Stimulated activated CD4-positive, alpha-beta T cell treated with anti-CD3 and anti-CD28 coated beads, Interleukin-15, amount 100 ng/mL, for 24 hours (primary cell): ENCODE results near the gene HOXB5.

Source experiments
- DNase-seq: peaks from one replicate; pipeline ENCODE4 v3.0.0-alpha.2; 2020

HOXB5 gene

DNA sequence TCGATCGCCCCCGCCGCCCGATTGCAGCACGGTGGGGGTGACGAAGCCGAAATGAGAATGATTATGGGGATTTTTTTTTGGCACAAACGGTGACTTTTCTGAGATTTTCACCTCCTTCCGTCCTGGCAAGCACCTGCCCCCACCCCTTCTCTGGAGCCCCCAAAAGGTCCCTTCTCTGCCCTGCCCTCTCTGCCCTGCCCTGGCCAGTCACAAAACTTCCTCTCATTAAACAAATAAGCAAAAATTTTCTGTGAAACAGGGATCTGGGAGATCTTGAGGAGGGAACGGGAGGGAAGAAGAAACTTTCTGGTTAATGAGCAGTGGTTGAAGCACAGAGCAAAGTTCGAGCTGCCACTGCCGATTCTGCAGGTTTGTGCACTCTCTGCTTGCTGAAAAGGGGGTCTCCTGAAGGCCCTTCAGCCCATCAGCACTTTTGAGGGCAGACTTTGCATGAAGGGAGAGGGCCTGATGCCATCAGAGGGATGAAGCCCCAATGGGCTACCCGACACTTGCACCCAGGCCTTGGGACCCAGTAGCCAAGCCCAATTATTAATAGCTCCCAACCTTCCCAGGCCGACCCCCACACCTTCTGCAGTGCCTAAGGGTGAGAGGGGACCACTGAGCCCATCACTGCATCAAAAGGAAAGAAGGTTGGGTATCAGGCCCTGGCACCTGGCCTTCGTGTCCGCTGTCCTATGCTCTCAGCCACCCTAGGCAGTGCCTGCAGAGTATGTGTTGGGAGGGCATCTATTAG lies 22.6 kb upstream of the HOXB5 start:
- no peak for DNase-seq

DNA sequence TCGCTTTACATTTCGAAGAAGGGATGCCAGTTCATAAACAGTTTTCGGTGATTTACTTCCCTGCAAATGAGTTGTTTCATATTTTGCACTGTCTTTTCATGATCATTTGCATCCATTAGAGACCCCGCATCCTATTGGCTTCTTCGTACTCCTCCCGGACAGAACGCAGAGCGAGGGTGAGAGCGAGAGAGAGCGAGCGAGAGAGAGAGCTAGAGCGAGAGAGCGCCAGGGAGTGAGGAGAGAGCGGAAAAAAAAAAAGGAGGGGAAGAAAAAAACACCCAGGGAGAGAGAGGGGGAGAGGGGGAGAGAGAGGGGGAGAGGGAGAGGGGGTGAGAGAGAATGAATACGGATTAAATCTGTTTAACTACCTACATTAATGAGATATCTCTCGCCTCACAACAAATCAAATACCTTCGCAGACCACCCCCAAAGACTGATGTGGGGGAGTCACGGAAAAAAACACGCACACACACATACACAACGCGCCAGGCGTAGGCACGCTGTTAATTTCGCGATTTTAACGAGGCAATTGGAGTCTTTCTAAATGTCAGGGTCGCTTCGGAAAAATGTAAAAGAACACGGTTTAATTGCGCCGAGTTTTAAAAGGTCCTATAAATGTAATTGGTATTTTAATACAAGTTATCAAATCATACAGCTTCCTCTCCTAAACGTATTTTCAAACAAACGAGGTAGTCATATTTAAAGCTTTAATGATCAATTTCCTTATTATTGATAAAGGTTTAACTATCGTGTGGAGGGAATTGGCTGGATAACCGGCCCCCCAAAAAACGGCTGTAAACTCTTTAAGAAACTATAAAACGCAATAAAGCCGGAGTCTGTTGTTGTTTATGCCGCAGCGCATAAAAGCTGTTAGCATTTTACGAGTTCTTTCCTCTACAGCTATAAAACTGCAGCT lies 21.7 kb upstream of the HOXB5 start, which contains the start of gene HOXB8:
HOXB8 (minus strand) TSS at position 246 of the 916 bp plus-strand sequence. CDS start 588 bp downstream, outside the sequence.
- no peak for DNase-seq

DNA sequence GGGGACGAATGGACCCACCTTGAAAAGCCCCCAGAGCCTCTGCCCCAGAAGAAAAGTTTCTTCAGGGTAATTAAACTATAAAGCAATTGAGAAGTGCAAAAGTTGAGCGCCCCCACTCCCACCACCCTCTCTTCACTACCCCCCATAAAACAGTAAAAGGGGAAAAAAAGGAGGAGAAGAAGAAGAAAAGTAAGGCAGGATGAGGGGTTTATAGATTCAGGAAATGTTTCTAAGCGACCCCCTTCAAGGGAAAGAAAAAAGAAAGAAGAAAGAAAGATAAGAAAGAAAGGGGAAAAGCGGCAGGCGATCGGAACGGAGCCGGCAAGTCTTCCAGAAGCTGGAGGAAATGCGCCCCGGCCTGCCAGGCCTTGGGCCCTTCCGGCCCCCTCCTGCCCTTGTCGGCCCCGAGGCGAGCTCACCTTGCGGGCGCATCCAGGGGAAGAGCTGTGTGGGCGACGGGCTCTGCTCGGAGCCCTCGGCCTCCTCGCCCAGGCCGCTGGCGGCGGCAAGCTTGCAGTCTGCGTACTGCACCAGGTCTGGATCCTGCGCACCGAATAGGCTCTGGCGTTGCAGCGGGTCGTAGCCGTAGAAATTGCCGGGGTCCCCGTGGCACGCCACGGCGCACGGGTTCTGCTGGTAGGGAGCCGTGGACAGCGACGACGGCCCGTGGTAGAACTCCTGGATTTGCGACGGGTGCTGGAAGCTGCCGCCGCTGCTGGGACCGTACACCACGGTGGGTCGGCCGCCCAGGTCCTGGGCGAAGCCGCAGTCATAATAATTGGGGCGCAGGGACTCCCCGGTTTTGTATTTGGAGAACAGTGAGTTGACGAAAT lies 20.5 kb upstream of the HOXB5 start:
- peak; percentile 57 for DNase-seq

DNA sequence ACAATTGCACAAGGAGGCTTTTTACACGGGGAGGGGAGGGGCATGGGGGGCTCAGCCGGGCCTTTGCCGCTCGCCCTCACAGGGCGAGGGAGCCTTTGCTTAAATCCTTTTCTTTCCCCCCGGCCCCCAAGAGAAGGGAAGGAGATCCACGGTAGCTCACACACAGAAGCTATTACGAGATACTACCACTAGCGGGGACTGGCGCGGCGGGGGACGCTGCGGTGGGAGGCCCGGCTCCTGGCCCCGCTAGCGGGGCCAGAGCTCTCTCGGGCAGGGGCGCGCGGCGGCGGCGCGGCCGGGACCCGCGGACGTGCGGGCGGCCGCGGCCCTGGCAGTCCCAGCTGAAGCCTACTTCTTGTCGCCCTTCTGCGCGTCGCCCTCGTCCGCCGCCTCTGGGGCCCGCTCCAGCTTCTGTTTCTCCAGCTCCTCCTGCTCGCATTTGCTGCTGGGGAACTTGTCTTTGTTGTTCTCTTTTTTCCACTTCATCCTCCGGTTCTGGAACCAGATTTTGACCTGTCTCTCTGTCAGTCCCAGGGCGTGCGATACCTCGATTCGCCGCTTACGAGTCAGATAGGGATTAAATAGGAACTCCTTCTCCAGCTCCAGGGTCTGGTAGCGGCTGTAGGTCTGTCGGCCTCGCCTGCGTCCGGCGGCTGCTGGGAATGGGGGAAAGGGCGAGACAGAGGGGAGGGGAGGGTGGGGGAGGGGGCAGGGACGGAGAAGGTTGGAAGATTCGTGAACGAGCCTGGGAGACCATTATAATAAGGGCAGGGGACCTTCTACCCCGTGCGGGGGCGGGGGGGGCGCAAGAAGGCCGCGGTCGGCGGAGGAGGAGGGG lies 19.5 kb upstream of the HOXB5 start:
- DNase-seq, result peak; percentile 64

DNA sequence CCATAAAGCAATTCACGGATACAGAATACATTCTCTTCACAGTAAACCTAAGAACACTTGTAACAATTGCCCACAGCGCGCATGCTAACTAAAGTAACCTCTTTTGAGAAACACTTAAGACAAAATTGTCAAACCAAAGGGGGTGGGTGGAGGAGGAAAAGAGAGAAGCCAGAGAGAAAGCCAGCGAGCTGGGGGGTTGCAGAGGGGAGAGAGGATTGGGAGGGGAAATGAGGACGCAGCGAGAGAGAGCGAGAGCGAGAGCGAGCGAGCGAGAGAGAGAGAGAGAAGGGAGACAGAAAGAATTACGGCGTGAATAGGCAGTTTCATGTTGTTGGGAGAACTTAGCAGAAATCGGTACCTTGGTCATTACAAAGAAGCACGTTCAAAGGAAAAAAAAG lies 18.9 kb upstream of the HOXB5 start:
- DNase-seq, result no peak

DNA sequence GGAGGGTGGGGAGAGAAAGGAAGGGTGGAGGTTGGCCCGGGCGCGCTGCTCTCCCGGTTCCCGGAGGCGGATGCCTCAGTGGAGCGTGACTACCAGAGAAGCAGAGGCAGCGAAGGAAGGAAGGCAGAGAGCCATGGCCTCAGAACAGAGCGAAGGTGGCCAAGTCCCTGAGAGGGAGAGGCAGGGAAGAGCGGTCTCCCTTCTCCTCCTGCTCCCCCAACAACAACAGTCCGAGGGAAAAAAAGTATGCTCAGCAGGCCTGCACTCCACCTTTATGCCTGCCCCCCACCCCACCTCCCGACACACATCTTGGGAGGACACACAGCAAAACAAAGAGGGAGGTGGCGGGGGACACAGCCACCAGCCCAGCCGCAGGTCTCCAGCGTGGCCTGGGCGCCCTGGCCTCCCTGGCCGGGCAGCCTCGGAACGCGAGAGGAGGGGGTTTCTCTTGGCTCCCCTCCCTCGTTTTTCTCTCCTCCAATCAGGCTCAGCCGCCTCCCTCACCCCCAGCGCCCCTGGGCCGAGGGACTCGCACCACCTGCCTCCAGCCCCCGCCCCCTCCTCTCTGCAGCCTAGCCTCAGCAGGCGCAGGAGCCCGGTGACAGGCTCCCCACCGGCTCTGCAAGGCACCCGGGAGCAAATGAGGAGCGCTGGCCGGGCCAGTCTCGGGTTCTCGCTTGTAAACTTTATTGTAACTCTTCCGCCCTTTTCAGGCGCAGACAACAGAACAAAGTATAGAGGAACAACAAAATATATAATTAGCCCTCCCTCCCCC lies 18.3 kb upstream of the HOXB5 start:
- no peak for DNase-seq

DNA sequence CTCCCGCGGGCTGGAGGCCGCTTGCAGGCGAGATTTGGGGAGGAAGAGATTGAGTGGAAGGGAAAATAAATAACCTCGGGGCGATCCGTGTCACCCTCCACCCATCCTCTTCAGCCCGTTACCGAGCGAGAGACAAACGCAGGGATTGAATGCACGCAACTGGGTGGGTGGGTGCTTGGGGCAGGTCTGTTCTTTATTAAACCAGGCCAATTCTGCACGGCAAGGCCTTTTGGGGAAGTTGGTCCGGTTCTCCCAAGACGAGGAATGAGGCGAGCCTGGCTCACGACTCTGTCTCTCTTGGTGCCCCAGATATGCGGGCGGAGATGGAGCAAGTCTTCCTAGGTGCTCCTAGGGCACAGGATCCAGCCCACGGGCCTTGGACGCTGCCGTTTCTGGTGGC lies 17.6 kb upstream of the HOXB5 start:
- DNase-seq, result no peak

DNA sequence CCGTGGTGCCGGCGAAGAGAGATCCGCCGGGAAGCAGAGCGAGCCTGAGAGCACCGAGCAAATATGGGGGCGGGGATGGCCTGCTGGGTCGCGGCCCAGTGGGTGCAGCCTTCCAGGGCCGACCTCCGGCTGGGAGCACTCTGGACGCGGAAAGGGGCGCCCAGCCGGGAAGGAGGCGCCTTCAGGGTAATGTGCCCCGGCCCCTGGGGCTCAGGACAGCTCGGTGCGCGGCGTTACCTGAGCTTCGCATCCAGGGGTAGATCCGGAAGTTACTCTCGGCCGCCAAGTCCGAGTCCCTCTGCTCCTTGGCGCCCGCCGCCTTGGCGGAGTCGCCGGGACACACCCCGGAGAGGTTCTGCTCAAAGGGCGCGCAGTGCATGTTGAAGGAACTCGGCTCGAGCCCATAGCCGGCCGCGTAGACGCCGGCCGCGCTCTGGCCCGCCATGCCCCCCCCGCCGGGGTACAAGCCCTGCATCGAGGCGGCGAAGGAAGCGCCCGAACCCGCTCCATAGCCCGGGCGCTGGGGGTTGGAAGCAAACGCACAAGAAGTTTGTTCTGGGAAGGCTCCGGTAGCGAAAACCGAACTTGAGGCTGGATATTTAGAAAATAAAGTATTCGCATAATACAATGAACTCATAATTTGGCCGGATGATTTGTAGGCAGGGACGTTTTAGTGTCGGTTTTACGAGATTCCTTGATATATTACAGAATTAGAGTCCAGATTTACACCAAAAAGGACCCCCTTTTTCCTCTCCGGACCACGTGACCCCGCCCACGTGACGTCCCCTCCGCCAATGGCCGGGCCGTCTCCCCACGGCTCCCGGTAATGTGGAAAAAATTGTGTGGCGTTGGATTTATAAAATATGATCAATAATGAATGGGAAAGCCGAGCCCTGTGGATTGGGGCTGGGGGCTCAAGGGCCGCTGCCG lies 17.0 kb upstream of the HOXB5 start, which contains the start of gene HOXB7:
HOXB7 (minus strand) TSS at position 736 of the 930 bp plus-strand sequence; CDS start at position 637, 99 bp downstream.
- DNase-seq, result peak; percentile 85

DNA sequence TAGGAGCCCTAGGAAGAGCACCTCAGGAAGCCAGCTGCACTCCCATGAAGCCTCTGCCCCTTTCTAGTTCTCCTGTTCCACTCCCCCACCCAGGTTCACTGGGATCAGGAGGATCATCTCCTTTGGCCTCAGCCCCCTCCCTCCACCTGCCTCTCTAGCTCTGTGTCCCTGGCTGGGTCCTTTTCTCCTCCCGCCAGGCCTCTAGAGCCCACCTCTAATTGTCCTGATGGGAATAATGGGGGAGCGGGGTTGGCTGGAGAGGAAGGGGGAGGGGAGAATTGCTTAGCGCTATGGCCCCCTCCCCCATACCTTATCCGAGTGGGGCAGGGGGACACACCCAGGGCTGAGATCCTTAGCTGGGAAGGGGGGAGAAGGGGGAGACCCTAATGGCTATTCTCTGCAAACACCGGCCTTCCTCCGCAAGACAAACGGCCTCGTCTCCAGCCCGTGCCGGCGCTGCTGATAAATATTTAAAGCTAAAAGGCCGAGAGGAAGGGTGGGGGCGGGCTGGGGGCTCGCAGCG lies 16.2 kb upstream of the HOXB5 start:
- no peak for DNase-seq

DNA sequence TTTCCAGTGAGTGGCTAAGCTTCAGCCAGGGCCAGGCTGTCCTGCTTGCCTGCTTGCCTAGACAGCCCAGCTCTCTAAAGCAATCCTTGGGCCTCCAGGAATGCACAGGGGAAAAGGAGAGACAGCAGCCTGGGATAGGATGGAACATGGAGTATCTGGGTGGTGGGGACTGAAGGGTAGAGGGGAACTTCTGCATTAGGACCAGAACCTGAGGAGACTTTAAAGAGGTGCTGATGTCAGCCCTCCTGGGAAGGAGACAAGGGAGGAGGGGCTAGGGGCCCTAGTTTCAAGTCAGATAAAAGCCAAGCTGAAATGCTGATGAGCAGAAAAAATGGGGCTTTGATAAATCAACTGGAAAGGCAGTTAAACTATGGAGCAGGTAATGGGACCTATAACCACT lies 15.5 kb upstream of the HOXB5 start:
- DNase-seq, result no peak

DNA sequence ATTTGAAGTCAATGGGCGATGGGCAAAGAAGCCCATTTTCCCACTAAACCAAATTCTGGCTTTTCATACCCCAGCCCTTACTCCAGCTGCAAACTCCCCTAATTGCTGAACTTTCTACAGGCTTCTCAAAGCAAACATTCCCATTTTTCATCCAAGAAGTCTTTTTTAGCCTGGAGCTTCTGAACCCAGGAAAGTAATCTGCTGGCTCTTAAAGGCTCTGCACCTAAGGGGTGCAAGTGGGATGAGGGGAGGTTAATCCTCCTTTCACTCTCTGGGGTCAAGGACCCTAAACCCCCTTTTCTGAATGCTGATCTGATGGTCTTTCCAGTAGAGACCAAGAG lies 14.9 kb upstream of the HOXB5 start:
- DNase-seq, result no peak

DNA sequence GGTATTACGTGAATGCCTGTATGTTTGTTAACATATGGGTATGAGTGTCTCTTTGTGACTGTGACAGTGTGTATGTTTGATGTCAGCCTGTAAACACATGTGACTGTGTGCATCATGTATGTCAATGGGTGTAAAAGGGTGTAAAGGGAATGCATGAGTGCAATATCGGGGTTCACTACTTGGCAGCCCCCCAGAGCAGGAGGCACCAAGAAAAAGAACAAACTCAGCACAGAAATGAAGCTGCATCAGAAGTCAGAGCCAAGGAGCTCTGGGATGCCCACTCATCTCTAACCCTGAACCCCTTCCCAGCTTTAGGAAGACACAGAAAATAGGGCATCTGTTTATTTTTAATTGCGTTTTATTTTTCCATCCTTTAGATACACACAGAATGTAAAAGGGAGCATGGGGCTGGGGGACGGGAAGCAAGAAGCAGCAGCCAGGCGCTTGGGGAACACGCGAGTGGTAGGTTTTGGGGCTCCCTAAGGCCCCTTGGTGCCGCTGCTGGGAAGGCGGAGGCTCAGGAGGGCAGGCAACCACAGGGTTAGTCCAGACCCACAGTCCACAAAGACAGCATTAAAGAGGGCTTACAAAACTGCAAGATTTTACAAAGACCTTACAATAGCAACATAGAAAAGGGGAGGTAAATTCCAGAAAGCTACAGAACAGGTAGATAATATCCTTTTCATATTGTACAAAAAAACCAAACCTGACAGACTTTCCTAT lies 13.5 kb upstream of the HOXB5 start:
- no peak for DNase-seq

DNA sequence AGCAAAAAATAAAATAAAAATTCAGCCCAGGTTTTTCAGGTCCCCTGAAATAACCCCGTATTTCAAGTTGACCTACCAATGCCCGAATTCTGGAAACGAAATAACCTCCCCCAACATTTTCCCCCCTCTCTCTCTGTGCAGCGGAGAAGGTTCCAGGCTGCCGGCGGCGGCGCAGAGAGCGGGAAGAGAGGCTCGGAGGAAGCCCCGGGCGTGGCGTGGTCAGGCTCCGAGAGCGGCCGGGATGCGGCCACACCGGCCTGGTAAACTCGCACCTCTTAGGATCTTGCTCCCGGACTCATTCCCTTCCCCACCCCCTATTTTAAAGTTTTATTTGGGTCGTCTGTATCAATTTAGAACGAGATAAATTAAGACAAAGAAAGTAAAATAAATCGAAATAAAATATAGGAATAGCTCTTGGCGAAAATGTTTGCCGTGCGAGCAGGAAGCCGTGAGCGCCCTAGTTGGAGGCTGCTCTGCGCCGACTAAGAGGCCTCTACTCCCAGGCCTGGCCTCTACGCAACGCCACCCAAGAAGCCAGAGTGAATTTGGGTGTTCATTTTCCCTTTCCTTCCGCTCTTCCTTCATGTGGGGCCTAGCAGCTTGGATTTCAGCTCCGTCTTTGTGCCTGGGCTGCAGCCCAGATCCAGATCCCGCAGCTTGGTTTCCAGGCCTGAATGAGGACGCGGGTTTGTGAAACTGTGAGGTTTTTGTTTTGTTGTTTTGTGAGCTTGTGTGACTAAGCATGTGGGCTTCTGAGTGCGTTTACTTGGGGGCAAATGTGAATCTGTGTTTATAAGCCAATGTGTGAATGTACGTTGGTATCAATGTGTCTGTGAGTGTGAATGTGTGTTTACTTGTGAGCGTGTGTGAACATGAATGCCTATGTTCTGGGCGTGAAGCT lies 12.7 kb upstream of the HOXB5 start:
- no peak for DNase-seq

DNA sequence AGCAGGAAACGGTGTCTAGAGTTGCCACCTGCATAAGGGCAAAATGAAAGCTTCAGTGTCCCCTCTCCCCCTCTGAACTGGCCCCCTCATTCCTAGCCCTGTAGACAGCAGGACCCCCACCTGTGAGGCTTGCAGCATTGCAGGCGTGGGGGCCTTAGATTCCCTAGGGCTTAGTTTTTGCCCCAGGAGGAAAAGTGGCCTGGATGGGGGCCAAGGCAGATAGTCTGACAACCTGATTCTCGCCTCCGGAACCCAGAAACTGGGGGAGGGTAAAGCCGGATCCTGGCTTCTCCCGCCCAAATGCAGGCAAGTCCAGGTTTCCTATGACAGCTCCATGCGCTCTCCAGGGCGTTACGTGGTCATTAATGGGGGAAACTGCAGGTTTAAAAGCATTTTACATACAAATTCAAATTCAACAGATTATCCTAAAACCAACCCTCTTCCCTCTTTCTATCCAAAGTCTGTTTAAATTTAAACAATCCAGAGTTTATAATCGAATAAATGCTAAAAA lies 11.9 kb upstream of the HOXB5 start:
- DNase-seq, result no peak

DNA sequence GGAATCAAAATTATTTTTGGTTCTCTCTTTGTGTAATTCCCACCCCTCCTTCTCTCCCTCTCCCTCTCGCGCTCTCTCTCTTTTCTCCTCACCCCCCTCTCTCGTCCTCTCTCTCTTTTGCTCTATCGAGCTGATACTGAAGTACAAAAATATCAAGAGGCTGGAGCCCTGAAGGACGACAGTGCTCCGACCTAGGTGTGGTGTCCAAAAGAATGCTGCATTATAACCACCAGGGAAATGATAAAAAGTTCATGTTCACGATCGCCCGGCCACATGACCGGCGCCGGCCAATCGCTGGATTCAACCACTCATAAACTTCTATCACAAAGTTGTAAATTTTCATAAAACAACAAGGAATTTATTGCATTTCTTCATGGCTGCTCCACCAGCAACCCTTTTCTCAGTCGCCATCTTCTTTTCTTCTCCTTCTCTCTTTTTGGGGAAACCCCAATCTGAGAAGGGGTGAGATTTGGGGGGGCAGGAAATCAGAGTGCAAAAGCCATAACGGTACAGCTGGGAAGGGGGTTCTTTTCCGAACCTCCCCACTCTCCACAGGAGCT lies 11.3 kb upstream of the HOXB5 start, which contains the start of gene HOXB6:
HOXB6 (minus strand) TSS at position 217 of the 560 bp plus-strand sequence. CDS start 6,836 bp downstream, outside the sequence.
- no peak for DNase-seq

DNA sequence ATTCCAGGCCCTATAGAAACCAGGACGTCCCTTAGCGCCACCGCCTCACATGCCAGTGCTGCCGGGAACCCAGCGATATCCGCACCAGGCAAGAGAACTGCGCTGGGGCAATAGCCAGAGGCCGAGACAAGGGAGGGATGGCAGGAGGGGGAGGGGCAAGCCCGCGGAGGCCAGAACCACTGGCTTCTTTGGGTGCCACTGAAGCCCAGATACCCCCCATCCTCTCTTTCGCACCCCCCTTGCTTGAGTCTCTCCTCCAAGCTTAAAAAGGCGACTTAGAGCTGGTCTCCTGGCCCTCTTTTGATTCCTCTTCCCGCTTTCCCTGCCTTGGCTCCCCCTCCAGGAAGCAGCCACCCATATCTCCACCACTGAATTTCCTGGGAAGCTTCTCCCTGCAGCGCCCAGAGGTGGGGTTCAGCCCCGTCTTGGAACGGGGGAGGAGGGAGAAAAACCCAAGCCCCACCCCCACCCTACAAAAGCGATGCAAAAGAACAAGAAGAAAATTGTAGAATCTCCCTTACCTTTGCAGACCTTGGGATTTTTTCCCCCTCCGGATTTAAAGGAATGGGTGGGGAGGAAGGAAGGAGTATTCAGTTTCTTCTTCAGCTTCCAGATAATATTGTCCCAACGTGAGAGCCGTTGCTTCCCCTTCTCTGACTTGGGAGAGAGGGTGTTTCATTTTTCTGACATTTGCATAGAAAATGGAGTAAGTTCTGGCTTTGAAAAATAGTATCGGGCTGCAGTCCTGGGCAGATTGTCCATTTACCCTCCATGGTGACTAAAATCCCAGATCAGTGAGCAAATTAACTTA lies 10.6 kb upstream of the HOXB5 start:
- no peak for DNase-seq
